Stimulated activated CD8-positive, alpha-beta memory T cell treated with anti-CD3 and anti-CD28 coated beads, Interleukin-7, amount 100 ng/mL, for 48 hours (primary cell): ENCODE data around the gene CERS5.
"Not testable (repeated sequence)": the region's sequence is repeated elsewhere in the genome, so short reads cannot be mapped to it uniquely, and the experiment has no call there.

Source experiments
- DNase-seq, 2 donors: peaks; one replicate each; pipeline ENCODE4 v3.0.0-alpha.2; 2020; ENCODE audit warnings: low read depth in 1 of 2; ENCODE audit errors: extremely low read depth in 1 of 2

The CERS5 gene

DNA sequence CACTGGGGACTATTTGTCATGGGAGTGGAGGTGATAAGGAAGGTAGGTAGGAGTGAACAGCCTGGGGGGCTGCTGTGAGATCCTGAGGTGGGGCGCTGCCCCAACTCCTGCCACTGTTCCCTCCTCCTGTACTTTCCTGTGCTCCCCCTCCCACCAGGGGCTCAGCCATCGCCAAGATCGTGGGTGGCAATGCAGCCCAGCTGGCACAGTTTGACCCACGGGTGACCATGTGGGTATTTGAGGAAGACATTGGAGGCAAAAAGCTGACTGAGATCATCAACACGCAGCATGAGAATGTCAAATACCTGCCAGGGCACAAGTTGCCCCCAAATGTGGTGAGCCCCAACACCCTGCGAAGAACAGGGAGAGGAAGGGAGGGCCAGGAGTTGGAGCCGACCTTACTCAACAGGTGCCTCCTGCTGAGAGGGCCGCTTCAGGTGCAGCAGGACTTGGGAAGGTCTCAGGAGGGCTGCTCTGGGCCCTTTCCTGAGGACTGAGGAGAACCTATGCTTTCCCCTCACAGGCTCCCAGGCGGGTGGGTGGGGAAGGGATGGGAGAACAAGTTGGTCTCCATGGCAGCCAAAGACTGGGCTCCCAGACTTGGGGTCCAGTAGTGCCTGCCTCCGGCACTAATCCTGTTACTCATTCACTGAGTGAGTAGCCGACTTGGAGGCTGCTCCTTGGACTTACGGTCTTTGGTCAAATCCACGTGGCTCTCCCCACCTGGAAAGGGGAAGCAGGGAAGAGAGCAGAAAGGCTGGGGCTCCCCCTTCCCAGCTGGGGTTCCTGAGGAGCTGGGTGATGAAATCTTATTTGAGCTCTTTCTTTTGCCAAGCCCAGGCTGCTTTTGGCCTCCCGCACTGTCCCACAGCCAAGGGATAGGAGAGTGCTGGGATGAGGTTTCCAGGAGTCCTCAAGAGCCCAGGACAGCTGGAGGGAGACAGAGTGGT is 62.5 kb downstream of the CERS5 start:
- DNase-seq: no peak

DNA sequence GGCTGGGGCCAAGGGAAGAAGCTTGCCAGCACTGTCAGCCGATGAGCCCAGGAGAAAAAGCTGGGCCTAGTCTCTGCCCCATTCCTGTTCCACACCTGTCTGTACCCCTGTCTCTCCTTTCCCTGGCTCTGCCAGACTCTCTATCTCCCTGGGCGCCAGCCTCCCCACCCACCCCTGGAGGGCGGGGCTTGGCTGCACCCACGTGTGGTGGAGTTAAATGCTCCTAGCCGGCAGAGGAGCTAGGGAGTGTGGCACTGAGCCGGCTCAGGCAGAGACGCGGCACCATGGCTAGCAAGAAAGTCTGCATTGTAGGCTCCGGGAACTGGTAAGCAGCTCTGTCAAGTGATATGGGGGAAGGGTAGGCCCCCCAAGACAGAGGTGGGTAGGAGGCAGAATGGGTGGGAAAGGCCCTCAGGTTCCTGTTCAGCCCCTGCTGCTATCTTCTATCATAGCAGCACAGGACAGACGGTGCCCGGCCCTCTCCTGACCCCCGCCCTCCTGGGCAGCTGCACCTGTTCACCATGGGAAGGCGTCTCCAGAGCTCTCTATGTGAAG is 63.3 kb downstream of the CERS5 start, which contains the start of gene GPD1:
GPD1 (plus strand) TSS at position 242 of the 555 bp plus-strand sequence; CDS start at position 285, 43 bp downstream.
- no peak for DNase-seq

DNA sequence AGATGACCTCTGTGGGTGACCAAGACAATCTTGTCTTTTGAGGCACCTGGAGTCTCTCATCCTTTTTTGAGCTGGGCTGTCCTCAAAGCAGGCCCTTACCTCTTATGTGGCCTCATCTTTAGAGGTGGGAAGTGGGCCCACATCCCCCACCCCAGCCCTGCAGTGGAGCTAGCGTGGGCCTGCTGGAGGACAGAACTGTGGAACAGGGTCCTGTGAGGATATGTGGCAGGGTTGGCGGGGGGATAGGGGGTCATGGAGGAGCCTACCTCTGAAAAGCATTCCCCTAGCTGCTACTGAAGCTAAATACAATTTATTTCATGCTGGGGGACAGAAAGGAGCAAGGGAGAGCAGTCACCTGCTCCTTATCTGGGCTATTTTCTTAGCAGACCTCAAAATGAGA is 63.8 kb downstream of the CERS5 start:
- DNase-seq: no peak

DNA sequence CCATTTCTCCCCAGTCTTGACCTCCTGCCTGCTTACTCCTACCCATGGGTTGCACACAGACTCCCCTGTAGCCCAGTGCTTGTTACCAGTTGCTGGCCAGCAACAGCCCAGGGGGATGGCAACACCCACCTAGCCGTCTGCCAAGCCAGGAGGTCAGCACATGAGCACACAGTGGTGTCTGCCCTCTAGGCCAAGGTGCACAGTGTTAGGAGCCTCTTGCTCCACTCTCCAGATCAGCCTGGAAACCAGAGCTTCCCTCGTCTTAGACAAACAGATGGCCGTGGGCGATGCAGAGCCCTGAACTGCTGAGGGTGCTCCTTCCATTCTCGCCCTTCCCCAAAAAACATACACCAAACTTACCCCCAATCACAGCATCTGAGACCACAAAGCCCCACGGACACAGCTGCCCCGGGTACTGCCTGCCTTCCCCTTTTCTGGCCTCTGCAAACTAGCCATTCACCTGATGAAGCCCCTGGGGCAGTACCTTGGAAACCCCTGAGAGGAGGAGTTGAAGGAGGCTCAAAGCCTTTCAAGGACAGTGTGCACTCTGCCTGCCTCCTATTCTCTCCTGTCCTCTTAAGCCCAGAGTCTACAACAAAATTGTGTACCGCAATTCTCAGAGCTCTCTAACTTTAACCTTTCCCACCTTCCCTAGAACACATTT is 64.4 kb downstream of the CERS5 start:
- DNase-seq: no peak

DNA sequence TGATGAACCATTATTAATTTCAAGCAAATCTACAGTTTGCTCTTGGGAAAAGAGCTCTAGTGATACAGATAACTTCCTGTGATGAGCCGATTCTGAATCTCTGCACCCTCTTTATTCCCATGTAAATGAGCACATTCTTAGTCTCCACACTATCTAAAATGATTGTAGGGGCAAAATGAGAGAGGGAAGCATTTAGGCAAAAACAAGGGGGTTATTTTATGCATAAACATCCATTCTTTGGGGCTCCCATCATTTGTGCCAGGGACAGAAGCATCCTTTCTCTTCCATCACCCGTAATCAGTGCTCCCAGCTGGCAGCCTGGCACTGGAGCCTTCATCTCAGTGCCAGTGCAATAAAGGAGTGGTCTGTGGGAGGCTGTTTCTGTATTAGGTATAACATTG is 65.0 kb downstream of the CERS5 start:
- DNase-seq: no peak

DNA sequence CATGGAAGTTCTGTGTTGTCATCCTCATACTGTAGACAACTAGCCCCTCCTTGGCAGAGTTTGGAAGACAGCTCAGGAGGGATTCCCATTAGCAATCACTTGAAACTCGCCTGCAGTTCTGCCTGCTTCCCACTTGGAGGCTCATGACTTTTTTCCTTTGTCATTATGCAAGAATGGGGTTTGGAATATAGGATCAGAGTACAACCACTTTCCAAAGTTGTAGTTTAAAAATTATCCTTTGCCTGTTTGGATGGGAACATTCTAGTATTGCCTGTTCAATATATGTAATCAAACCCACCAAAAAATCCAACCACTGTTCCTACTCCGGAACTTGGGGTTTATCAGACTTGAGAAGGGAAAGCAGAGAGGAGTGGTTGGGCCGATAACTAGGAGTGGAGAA is 65.5 kb downstream of the CERS5 start:
- no peak for DNase-seq

DNA sequence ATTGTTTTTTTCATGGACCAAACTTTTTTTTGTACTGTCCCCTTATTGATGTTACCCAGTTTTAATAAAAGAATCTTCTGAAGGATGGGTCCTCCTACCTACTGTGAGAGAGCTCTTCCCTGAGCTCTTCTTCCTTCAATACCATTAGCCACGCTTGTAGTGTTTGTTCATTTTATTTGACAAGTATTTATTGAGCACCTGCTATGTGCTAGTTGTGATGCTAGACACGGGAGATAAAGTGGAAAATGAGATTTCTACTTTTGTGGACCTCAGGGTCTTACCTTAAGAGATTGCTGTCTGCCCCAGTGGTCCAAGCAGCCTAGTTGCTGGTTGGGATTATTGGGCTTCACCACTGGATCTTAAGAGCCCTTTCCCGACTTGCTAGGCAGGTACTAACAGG is 66.6 kb downstream of the CERS5 start:
- DNase-seq: no peak

DNA sequence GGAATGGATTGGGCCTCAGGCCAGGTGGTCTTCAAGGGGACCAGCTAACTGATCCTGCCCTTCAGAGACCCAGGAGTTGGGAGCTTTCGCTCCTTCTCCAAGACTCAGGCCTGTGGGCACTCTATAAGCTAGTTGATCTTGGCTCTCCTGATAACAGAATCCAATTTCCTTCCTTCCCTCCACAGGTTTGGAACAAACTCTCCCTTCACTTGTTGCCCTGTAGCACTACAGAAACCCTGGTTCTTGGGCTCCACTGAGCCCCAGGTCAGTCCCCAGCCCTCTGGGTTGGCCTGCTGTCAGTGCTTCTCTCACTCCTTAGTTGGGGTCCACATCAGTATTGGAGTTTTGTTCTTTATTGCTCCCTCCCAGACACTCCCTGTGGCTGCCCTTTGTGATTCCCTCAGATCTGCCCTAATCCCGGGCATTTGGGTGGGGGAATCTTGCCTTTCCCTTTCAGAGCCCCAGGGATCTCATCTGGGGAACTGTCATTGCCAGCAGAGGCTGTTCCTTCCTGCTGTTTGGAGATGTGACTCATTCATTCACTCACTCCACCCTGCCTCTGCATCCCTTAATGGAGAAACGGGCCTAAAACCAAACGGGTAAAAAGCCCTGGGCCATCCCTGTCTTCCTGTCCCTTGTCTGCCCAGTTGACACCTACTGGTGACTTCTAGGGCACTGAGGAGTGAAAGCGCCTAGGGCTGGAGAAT is 67.7 kb downstream of the CERS5 start:
- no peak for DNase-seq

DNA sequence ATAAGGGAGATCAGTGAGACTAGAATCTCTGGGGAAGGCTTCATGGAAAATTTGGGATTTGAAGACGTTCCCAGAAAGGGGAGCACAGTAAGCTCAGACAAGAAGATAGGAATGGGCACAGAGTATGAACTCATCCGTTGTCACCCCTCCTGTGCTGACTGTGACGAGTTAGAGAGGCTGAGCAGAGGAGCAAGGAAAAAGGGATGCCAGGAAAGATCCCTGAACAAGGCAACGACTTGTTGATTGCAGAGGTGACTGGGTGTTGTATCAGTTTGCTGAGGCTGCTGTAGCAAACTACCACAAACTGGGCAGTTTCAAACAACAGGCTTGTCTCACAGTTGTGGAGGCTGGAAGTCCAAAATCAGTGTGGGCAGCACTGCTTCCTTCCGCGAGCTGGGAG is 69.2 kb downstream of the CERS5 start:
- no peak for DNase-seq

DNA sequence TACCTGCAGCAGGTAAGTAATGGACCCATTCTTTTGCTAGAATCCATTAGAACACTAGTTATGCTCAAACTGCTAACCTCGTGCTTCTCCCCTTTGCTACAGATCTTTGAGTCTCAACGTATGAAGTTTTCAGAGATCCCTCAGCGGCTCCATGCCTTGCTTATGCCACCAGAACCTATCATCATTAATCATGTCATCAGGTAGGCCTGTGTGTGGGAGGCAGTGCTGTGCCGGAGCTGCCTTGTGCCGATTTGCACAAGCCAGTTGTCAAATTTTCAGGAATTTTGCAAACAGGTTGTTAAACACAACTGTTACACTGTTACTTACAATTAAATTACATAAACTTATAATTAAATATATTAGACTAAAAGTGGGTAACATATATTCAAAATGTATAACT is 76.8 kb downstream of the CERS5 start:
- DNase-seq: no peak

DNA sequence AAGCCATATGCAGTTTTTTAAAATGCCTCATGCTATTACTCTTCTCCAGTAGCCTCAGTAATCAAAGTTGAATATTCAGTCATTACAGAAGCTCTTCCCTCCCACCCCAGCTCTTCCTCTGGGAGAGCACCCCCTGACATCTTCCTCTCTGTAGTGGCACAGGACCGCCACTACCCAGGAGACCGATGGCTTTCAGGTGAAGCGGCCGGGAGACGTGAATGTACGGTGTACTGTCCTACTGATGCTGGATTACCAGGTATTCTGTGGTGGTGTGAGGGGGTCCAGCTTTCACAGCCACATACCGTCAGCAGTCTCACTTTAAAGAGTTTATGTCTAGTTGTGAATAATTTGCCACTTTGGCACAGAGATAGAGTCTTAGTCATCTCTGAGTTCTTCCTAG is 77.4 kb downstream of the CERS5 start:
- DNase-seq: no peak

DNA sequence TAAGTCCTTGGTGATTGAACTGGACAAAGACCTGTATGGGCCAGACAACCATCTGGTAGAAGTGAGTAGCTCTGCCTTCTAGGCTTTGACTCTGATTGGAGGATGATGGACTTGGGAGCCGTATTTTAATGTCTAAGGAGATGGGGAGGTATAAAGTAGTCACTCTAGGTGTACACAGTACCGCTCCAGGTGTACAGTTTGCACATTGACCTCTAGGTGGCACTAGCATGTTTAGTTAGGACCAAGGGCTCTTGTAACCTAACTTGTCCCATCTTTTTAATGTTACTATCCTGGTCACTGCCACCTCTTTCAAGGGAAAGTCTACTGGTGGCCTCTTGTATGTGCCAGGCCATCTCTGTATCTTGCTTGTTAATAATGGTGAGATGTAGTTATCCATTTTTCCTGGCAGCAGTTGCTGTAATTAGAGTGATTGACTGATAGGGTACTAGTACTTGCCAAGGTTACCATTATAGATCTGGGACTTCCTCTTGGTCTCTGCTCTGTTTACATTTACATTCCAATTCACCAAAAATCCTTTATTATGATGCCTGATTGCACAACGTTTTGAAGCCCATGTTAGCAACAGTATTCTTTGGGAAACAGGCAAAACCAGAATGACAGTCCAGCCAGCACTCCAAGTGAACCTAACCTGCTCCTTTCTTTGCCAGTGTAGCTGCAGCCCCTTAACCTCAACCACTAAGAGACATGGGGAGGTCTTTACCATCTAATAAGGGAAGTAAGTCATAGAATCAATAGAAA is 78.4 kb downstream of the CERS5 start:
- peak in 1 of 2 donors; percentile 40 for DNase-seq

DNA sequence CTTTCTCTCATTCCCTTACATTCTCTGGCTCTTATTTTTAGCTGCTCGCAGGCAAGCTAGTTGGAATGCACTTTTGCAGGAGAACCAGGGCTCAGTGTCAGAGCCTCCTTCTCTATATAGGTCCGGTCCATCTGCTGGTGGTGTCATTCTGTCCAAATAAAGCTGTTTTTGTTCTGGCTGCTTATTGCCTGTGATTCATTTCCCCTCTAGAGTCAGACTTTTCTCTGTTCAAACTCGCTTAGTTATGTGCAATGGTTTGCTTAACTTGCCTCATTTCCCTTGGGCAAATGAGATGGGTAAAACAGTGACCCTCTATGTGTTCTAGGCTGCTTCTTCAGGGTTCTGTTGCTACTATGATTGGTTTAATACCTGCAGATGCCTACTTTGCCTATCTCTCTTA is 79.2 kb downstream of the CERS5 start:
- DNase-seq: no peak

DNA sequence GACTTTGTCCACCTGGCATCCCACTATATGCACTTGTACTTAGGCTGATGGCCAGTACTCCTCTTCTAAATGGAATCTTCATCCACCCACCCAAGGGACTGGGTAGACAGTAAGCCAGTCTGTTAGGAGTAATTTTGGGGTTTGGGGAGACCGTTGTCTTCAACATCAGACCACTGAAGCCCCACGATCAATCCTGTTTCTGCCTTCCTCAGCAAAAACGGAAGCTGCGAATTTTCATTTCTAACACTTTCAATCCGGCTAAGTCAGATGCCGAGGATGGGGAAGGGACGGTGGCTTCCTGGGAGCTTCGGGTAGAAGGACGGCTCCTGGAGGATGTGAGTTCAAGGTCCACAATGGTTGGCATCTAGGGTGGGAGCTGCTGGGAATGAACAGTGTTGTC is 80.0 kb downstream of the CERS5 start:
- DNase-seq: no peak

DNA sequence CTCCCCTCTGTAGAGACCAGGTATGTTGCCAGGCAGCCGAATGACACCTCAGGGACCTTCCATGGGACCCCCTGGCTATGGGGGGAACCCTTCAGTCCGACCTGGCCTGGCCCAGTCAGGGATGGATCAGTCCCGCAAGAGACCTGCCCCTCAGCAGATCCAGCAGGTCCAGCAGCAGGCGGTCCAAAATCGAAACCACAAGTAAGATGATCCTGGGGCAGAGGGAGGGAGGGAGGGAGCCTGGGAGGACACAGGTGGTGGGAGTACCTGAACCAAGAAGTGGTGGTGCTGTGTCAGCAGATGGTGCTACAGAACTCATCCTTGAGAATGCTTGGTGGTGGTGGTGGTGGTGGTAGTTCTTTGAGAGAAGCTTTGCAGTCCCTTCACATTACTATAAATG is 81.0 kb downstream of the CERS5 start:
- DNase-seq: no peak

DNA sequence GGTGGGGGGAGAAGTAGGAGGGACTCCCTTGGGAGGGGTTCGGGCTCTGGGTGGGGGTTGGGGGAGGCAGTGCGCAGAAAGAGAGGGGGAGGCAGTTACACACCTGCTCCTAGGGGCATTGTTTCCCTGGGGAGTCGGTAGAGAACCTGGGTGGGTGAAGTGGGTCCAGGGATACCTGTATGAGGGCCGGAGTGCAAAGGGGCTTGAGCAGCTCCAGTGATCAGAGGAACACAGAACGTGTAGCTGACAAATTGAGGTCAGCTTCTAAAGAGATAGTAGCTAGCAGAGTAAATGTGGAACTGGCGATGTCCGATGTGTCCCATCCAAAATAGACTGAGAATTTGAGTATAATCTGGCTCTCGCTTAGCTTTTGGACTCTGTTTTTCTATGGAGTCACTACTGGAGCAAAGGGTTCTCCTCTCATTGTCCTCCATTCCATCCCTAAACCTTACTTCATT is 81.5 kb downstream of the CERS5 start:
- no peak for DNase-seq

DNA sequence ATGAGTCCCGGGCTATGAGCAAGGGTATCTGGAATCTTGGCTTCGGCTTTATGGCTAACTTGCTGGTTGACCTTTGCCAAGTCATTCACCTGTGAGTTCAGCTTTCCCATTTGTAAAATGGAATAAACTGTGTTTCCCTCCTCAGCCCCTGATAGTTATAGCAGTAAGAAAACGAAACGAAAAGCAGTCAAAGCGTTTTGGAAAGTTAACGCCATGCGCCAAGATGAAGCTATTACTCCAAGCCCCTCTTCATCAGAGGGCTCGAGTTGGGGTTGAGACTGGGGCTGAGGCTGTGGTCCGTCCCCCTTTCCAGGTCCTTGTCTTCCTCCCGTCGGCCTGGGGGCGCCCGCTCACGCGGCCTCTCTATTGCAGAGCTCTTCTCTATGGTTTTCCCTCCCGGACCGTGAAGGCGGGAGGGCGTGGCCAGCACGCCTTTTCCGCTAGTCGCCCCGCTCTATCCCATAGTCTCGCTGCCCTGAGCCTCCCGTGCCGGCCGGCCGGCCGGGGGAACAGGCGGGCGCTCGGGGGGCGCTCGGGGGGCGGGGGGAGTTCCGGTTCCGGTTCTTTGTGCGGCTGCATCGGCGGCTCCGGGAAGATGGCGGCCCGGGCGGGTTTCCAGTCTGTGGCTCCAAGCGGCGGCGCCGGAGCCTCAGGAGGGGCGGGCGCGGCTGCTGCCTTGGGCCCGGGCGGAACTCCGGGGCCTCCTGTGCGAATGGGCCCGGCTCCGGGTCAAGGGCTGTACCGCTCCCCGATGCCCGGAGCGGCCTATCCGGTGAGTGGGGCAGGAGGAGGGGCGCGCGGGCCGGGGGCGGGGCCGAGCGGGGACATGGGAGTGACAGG is 82.2 kb downstream of the CERS5 start, which contains the start of gene SMARCD1:
SMARCD1 (plus strand) TSS at position 568 of the 840 bp plus-strand sequence; CDS start at position 596, 28 bp downstream.
- peak; percentile 83 to 86 for DNase-seq

DNA sequence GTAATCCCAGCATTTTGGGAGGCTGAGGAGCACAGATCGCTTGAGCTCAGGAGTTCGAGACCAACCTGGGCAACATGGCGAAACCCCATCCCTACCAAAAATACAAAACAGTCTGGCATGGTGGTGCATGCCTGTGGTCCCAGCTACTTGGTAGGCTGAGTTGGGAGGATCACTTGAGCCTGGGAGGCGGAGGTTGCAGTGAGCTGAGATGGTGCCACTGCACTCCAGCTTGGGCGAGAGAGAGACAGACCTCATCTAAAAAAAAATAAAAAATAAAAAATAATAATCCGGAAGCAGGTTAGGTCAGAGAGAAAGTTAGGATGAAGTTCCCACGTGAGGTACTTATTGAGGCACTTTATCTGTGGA is 82.8 kb downstream of the CERS5 start:
- not testable (repeated sequence) for DNase-seq

DNA sequence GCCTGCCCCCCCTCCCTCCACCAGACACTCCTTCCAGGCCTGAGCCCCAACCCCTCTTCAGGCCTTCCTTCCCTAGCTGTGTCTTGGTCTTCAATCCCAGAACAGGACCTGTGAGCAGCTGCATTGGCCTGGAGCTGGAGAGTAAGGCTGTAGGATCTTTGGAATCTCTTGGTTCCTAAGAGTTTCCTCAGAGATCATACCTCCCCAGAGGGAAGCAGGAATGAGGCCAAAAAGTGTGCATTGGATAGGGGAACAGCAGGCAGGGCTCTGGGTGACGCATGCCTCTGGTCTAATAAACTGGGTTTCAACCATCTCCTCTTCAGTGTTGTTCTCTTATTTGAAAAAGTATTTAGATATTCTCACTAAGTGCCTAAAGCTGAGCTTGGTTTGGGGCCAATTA is 83.9 kb downstream of the CERS5 start:
- no peak for DNase-seq
